ENCODE results near the gene ABCB1.

DNA sequence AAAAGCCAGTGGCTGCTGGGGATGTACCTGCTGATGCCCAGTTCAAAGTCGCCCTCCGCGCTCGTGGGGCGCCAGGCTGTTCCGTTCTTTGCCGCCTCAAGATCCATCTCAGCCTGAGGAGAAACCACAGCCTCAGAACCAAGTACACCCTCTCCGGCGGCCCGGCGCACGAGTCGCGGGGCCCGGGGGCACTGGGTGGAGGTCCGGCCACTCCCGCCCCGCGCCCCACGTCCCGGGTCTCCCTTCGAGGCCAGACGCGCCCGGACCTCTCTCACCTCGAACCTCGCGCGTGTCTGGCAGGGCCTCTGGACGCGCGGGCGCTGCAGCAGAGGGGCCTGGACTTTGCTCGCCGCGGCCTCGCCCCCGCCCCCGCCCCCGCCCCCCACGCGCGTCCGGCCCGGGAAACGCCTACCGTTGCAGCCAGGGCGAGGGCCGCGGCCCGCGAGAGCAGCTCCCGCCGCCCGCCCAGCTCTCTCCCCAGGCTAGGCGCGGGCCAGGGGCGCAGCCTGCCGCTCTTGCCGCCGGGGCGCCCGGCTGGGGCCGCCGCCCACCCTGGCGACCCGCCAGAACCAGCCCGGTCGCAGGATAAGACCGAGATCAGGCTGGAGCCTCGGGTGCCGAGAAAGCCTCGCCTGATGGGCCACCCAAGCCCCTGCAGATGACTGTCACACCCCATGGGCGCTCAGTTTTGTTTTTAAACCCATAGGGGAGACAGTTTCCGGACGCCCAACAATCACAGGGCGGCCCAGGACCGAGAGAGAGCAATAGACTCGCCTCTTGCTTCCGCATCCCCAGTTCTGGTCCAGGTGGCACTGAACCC lies 125.1 kb downstream of the ABCB1 start, which contains the start of gene ABCB4:
- TF ChIP-seq CTCF (IDR thresholded peaks at IDR 0.05) (no peak), POLR2A (IDR thresholded peaks at IDR 0.05) (no peak)
